ENCODE measurements around the gene PDLIM1.
"Not testable (repeated sequence)": the region's sequence is repeated elsewhere in the genome, so short reads cannot be mapped to it uniquely, and the experiment has no call there.

Gene PDLIM1

DNA sequence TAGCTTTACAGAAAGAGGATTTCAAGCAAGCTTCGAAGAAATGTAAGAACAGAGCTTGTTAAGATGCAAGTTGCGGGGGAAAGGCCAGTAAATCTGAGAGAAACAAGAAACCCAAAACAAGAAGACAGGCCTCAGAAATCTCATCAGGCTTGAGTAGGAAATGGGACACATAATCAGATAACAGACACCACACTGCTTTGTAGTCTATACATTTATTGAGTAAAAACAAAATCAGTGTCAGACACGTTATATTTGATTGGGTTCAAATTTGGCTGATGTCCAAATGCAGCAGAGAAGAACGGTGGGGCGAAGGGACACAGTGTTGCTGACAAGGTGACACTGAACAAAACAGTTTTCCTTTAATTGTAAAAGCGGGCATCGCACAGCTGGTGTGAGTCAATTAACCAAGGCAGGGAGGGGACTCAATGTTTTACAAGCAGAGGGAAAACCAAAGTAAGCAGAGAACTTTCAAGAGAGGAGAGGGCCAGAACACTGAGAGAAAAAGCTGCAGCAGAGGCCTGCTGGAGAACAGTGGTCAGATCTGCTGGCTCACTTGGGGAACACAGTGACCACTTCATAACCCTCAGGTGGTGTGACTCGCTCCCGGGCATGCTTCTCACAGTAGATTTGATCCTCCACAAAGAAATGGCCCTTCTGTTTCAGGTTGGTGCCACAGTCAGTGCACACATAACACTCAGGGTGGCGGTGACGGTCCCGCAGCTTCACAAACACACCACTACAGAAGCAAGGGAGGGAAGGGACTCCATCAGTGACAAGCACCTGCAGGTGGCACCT lies 53.2 kb downstream of the PDLIM1 start:
- no peak for DNase-seq

DNA sequence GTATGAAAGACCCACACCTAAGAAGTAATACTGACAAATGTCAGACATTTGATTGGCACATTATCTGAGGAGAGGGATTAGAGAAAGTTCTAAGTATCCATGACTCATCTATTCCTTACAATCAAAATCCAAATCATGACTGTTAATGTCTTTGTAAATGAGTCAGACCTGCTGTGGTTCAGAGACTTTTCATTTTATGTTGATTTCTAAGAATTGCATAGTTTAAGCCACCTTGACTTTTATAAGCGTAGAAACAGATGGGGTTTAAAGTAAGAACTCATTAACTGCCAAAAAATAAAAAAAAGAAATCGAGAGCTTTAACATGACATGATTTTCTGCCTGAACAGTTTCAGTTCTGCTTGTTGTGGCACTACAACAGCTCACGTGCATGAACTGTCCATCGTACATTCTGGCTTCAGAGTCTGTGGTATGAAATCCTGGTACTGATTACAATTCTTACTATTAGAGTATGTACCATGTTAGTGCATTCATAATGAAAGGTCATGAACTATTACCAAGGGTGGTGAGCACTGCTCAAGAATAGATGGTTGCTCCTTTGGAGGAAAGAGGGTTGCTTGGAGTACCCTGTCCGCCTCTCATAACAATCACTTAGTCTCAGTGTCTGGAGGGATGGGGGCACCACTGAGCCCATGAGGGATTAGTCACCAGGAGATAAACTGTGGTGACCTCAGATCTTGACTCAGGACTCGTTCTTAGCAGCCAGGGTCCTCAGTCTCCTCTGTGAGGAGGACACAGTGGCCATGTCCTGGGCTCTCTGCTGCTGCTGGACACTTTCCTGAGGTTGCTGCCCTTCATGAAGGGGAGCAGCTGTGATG lies 54.5 kb downstream of the PDLIM1 start:
- DNase-seq: no peak

DNA sequence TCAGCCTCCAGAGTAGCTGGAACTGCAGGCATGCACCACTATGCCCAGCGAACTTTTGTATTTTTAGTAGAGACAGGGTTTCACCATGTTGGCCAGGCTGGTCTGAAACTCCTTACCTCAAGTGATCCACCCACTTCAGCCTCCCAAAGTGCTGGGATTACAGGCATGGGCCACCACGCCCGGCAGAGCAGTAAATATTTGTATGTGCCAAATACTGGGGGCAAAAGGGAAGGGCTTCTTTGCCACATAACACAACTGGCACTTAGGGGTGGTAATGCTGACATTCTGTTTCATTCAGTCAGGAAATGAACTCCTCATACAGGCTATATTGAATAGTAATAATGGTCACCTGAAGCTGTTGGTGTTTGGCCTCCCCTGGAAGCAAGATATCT lies 55.1 kb downstream of the PDLIM1 start:
- DNase-seq: no peak

DNA sequence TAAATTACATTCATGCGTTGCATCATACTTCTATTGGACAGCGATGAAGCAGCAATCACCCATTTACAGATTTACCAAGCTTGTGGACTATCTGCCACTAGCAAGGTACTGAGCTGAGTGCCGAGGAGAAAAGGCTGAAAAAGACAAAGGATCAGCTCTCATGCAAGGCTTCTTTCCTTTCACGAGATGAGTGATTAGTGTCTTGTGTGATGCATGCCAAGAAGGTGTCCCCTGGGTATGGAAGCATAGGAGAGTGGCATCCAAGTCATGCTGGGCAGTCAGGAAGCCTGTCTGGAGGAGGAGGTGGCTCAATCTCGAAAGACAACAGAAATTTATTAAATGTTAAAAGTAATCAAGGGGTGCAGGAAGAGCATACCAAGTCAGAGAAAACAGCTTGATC lies 55.9 kb downstream of the PDLIM1 start:
- DNase-seq: no peak

DNA sequence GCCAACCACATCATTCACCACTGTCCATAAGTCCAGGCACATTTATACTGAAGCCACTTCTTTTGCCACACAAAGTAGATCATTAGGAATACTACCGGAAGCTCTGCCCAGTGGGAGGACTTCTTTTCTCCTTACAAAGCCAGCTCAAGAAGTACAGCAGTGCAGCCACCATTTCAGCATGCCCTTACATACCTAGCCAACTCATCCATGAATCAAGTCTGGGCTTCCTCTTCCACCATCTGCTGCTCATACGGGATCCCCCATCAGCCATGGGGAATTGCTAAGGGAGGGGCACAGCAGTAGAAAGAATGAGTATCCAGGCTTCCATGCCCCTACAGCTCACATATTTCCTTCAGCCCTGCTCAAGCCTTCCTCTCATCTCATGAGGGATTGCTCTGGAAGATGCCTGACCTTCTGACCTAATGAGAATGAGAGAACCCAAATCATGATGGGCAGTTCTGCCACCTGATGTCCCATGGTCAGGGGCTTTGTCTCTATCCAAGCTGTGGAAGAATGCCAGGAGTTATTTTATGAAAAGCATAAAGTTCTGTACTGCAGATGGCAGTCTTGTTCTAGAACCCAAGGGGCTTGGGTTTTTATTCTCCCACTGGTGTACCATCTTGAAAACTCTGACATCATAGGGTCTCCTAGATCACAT lies 57.3 kb downstream of the PDLIM1 start:
- DNase-seq: no peak

DNA sequence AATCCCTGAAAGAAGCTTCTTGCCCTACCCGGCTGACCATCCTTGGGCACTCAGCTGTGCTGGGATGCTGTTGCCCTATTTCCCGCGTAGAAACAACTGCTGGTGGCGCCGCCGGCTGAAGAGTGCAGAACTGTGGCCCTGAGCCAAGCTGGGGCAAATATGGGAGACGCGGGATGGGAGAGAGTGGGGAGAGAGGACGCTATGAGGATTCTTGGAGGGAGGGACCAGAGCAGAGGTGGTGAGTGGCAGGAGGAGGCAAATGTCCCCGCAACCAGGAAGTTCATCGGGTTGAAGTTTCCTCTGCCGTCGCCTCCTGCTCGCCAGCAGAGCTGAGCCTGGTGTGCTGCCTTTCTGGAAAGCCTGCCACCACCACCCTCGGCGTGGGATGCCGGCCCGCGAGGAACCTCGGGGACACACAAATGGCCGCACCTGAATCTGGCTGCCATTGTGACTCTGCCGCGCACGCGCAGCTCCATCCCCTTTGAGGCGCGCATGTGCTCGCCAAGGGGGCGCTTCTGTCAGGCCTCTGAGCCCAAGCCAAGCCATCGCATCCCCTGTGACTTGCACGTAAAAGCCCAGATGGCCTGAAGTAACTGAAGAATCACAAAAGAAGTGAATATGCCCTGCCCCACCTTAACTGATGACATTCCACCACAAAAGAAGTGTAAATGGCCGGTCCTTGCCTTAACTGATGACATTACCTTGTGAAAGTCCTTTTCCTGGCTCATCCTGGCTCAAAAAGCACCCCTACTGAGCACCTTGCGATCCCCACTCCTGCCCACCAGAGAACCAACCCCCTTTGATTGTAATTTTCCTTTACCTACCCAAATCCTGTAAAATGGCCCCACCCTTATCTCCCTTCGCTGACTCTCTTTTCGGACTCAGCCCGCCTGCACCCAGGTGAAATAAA lies 59.9 kb downstream of the PDLIM1 start:
- not testable (repeated sequence) for DNase-seq

DNA sequence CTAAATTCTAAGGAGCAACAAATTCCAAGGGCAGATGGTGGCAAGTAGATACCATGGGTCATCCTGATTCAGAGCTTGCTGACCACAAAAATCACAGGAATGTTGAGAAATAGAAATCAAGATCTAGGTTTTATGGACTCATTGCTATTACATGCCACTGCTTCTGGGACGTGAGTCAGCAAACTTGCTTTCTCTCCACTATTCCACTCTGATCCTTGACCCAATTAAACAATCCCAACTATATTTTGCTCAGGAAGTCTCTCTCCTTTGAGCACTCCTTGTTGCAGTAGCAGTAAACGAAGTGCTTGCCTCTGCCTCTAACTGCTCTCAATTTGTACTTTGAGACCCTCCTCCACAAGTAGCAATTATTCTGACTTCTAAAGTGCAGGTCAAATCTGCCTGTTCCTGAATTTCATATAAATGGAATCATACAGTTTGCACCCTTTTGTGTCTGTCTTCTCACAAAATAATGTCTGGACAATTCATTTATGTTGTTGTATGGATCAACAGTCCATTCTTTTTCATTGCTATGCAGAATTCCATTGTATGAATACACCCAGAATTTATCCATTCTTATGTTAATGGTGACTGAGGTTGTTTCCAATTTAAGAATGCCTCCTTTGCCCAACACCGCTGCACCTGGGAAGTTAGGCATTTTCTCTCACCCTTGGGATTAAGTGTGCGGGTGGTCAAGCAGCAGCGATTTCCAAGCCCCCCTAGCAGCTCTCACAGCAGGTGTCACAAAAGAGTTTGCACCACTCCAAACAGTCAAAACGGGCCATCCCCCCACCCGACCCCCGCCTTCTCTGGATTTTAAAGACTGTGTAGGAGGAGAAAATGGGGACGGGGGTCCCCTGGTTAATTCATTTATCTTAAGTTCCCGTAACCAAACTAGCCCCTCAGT lies 60.8 kb downstream of the PDLIM1 start:
- DNase-seq: no peak

DNA sequence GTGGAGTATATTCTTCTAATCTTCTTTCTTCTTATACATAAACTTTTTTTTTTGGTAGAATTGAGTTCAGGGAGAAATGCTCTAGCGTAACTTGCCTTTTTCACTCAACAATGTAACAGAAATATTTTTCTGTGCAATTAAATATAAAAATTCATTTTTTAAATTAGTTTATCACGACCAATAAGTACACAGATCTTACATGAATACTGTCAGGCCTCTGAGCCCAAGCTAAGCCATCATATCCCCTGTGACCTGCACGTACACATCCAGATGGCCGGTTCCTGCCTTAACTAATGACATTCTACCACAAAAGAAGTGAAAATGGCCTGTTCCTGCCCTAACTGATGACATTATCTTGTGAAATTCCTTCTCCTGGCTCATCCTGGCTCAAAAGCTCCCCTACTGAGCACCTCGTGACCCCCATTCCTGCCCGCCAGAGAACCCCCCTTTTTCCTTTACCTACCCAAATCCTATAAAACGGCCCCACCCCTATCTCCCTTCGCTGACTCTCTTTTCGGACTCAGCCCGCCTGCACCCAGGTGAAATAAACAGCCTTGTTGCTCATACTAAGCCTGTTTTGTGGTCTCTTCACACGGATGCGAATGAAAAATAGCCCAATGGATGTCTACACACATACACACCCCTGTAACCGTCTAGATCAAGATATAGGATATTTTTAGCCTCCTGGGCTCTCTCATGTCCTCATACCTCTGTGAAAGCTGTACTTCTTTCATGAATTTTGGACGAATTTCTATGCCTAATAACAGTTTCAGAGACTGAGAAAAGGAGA lies 61.7 kb downstream of the PDLIM1 start:
- not testable (repeated sequence) for DNase-seq

DNA sequence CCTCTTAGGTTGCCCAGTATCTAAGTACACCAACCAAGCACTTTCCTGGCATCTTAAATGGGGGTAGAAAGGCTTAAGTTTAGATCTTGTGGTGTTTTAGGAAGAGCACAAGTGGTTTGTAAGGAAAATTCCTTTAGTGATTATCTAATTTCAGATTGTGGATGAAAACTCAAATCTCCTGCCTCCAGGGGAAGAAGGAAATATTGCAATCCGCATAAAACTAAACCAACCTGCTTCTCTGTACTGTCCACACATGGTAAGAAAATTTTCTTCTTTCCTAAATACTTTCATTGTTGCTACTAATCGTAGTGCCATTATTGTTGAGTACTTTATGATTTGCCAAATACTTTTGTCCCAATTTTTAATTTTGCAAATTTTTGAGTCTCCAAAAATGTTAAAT lies 65.7 kb downstream of the PDLIM1 start:
- DNase-seq: no peak

DNA sequence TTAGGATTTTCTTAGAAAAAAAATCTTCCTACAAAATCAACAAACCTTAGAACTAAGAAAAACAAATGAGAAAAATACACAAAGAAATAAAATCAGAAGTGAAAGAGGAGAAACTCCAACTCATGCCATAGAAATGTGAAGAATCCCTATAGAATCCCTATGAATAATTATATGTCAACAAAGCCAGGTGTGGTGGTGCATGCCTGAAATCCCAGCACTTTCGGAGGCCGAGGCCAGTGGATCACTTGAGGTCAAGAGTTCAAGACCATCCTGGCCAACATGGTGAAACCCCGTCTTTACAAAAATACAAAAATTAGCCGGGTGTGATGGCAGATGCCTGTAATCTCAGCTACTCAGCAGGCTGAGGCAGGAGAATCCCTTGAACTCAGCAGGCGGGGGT lies 69.7 kb downstream of the PDLIM1 start:
- no peak for DNase-seq

DNA sequence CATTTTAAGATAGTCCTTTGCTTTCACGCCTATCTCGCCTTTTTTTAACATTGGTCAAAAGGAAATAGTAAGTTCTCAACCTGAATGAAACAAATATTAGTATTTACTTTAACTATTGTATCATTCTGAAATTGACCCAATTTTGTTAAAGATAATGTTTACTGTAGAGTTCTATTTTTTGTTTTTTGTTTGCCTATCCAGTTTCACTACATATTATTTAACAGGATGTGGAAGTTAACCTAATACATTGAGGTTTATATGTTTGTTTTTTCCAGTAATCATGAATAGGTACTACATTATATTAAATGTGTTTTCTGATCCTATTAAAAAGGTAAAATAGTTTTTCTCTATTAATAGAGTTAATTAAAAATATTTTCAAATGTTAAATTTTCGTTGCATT lies 70.3 kb downstream of the PDLIM1 start:
- DNase-seq: no peak

DNA sequence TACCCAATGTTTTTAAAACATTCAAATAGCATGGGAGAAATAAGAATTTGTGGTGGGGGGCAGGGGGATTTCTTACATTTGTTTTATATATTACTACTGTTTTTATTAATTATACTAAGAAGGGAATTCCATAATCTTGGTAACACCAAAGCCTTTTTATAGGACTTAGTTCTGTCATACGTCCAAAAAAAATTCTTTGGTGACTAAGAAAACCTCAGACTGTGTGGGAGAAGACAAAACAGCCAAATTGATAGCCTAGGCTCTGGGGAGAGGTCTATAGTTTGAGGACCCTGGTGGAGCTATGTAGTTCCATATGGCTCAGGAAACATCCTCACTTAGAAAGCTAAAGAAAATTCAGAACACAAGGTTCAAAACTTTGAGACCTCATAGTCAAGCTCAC lies 73.3 kb downstream of the PDLIM1 start:
- DNase-seq: no peak

DNA sequence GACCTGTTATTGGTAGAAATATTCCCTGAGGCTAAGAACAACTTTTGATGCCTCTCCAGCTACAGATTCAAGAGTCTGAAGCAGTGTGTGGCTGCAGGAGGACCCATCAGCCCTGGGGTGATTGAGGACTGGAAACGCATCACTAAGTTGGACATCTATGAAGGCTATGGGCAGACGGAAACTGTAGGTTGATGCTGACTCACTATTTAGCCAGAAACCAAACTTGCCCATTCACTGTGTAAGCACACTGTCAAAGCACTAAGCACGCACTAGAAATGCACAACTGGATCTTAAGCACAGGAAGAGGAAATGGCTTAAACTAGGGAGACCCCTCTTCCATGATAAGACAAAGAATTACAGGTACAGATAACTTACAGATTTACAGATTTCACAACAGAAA lies 76.0 kb downstream of the PDLIM1 start:
- DNase-seq: no peak

DNA sequence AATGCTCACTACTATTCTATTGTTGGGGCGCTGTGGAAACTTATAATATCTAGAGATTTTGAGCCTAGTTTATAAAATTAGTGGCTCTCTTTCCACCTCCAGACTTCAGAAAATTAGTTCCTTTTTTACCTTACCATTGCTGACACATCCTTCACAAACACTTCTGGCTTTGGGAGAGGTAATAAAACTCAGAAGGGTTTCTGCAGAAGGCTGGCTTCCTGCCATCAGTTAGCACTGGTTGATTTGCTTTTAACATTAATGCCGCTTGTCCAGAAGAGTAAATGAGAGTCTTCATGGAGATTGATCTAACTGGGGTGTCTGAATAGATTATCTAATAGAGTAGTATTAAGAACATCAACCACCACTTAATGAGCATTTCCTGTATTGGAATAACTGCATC lies 76.4 kb downstream of the PDLIM1 start:
- no peak for DNase-seq

DNA sequence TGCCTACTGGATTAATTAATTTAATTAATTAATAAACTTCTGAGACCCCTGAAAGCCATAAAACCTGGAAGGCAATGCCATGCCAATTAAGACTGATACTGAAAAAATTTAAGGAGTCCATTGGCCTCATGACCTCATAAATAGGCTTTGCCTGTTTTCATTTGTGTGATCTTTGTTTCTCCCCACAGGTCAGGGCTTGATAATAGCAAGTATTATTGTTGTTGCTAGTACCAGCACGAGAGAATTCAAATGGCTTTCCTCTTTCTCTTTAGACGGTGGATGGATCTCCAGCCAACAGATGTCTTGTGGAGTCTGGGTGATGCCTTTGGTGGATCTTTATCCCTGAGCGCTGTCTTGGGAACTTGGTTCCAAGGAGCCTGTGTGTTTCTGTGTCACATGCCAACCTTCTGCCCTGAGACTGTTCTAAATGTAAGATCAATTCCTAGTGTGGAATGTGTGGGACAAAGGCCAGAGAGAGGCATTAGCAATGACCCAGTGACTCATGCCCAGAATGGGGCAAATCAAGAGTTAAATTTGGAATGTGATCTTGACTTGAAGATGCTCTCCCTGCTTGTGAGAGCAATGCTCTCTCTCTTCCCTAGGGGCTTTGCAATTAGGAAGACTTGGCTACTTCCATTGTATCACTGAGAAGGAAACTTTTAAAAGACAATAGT lies 79.1 kb downstream of the PDLIM1 start:
- no peak for DNase-seq

DNA sequence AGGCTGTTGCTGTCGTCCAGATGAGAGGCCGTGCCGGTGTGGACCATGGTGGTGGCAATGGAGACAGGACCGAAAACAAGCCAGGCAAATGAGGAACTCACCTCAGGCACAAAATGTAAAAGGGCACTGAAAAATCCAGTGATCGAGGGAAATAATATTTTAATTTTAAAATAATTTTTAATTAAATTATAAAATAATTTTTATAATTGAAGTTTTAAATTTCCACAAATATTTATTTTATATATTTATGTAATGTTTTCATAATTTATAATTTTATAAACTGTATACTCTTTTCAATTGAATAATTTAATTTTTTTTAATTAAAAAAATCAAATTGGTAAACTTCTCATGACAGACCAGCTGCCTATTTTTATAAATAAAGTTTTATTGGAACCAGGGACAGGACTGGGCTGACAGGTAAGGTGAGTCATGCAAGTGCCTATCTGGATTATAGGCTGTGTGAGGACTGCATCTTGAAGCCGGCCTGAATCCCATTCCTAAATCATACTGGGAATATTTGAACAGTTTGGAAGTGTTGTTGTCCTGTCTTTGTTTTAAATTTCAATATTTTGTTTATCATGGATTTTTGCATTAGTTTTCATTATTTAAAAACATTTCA lies 81.2 kb downstream of the PDLIM1 start:
- no peak for DNase-seq

DNA sequence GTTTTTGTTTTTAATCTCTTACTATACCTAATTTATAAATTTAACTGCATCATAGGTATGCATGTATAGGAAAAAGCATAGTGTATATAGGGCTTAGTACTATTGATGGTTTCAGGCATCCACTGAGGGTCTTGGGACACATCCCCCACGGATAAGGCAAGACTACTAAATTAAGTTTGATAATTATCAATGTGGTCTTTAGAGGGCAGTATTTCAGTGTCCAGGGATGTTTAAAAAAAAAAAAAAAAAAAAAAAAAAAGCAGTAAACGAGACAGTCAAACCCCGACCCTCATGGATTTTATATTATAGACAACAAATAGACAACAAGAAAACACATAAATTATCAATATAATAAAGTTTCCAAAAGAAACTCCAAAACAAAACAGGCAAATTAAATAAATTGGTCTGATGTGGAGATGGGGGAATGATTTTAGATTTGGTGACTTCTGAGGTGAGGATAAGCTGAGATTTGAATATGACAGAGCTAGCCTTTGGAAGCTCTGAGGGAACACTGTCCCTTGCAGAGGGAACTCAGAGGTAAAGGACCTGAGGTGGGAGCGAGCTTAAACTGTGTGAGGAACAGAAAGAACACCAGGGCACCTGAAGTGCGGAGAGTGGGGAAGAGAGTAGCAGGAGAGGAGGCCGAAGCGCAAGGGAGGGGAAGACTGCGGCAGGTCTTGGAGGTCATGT lies 82.0 kb downstream of the PDLIM1 start:
- no peak for DNase-seq

DNA sequence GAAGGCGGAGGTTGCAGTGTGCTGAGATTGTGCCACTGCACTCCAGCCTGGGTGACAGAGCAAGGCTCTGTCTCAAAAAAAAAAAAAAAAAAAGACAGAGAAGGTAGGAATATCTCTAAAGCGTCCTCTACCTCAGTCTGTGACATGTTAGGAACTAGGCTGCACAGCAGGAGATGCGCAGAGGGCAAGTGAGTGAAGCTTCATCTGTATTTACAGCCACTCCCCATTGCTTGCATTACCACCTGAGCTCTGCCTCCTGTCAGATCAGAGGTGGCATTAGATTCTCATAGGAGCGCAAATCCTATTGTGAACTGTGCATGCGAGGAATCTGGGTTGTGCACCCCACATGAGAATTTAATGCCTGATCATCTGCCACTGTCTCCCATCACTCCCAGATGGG lies 87.9 kb downstream of the PDLIM1 start:
- DNase-seq: not testable (repeated sequence)

DNA sequence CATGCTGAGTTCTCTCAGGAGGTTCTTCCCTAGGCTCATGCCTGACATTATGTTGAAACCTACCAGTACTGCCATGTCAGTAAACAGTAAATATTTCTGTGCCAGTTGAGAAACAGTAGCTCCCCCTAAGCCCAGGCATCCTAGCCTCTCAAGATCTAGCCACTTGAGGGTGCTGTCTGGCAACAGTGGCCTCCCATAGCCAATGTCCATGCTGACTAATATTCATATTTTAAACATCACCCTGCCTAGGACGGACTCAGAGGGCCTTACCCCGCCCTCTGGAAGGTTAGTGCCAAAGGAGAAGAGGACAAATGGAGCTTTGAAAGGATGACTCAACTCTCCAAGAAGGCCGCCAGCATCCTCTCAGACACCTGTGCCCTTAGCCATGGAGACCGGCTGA lies 89.1 kb downstream of the PDLIM1 start:
- no peak for DNase-seq

All from activated CD4-positive, CD25-positive, alpha-beta regulatory T cell (primary cell).